Hippocampal formation (tissue), 2 donors: Measurements from ENCODE around the gene MICOS13.
"Not testable (repeated sequence)": the region's sequence is repeated elsewhere in the genome, so short reads cannot be mapped to it uniquely, and the experiment has no call there.

ENCODE experiments used
- DNase-seq, 2 donors: peaks; one replicate each; lab custom pipeline; 2025; lab: John Stamatoyannopoulos, UW

Gene MICOS13, protein sequence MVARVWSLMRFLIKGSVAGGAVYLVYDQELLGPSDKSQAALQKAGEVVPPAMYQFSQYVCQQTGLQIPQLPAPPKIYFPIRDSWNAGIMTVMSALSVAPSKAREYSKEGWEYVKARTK

DNA sequence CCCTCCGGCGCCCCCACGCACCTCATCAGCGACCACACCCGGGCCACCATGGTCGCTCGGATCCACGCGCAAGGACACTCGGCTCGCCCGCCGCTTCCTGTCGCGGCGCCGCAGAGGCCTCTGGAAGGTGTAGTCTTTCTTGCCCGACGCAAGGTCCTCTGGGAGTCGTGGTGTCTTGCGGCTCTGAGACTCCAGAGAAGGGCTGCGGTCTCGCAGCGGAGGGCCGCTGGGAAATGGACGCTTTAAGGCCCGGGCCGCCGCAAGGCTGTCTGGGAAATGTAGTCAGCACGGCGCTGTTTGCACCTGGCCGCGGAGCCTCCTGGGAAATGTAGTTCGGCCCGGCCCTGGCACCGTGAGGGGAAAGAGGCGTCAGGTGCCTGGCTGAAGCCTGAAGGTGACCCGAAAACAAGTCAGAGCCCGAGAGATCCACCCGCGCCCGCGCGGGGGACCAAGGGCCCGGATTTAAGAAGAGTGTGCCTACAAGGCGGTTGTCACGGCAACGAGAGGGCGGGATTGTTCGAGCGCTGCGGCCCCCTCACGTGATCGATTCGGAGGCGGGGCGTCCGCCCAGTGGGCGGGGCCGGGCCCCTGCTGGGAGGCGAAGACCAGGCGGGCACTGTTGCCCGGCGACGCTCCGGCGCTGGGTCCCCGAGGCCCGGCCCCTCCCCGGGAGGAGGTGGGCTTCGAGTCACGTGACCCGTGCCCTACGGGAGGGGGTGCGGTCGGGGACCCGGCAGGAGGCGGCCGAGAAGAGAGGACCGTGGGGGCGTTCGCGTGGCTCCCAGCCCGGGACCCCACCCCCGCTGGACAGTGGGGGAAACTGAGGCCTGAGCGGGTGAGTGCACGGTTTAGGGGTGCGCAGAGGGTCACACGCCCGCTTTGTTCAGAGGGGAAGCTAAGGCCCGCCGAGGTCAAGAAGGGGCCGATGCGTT, at the start of gene MICOS13, which contains the start of gene HSD11B1L:
TSS of gene MICOS13 (minus strand) at position 80 of the 932 bp plus-strand sequence. CDS start at position 50, 30 bp downstream.
TSS of gene HSD11B1L (plus strand) at position 591 of the 932 bp plus-strand sequence. CDS start 3,806 bp downstream, outside the sequence.
- DNase-seq = peak; percentile 98

DNA sequence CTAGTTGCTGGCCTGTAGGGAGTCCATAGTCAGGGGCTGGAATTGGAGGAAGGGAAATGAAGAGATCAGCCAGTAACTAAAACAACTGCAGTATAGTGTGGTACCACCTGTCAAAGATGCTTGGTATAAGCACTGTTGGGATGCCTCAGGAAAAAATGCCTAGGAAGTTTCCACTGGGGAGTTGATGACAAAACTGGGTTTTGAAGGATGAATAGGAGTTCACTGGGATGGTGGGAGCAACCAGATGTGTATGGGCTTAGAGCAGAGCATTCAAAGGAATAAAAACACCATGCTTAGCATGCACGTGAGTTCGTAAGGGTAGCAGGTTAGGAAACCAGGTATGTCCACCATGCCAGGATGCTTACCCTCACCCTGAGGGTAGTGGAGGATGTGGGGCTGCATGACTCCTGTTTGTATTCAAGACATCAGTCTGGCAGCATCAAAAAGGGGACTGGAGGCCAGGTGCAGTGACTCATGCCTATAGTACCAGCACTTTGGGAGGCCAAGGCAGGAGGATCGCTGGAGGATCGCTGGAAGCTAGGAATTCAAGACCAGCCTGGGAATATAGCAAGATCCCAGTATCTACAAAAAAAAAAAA, 47.2 kb upstream of the MICOS13 start:
- no peak for DNase-seq

DNA sequence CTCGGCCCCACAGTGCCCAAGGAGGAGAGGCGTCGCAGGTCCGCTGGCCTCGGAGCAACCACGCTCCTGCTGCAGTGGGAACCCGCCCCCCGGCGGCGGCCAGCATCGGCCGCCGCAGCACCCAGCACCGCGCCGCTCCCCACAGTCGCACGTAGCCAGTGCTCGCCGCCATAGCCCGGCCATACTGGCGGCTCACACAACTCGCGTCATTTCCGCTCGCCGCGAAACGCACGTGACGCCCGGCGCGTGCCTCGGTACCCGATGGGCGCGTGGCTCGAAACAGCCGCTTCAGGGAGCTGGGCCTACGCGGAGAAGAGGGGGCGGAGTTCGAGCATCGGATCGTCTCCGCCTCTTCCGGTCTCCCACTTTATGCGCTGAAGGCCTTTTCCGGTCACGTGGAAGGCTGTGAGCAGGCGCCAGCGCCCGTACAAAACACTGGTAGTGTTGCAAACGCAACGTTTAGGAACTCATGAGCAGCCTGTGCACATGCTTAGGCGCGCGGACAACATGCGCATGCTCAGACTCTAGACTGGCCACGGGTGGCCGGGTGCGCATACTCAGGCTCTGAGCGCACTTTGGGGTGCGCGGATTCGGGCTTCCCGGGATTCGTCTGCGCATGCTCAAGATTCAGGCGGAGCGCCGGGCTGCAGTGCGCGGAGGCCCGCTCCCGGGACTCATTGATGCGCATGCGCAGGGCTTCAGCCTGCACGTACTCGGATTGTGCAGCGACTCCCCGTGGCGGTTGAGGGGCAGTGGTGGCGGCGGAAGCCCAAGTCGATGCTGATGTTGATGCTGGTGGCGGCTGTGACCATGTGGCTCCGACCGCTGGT, 39.9 kb upstream of the MICOS13 start, which contains the start of the genes CATSPERD and LONP1:
TSS of gene CATSPERD (plus strand) at position 677 of the 830 bp plus-strand sequence. CDS start at position 778, 101 bp downstream.
TSS of gene LONP1 (minus strand) at position 186 of the 830 bp plus-strand sequence. CDS start at position 172, 14 bp downstream.
- peak; percentile 98 for DNase-seq

DNA sequence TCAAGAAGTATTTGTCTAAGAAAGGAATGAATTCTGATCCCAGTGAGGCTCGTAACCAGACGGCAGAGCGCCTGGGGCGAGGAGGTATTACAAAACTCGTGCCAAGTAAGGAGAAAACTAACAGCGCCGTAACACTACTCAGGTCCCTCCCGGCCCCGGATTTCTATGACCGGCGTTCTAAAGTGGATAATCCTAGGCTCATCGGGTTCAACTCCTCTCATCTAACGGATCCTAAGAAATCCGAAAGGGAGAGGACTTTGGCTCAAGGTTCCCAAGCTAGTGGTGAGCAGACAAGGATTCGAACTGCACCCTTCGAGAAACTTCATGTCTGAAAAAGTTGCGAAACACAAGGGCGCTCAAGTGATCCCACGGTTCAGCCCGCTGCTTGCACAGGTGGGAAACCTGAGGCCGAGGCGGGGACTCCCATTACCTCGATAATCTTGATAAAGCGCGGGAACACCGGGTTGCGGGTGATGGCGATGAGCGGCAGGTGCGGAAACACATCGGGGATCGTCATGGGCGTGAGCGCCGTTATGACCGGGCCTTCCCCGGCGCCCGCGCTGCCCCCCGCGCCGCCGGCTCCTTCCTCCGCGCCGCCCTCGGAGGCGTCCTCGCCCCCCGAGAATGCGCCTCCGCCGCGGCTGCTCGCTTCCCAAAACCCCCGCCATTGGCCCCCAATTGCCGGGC, 39.1 kb upstream of the MICOS13 start:
- no peak for DNase-seq

DNA sequence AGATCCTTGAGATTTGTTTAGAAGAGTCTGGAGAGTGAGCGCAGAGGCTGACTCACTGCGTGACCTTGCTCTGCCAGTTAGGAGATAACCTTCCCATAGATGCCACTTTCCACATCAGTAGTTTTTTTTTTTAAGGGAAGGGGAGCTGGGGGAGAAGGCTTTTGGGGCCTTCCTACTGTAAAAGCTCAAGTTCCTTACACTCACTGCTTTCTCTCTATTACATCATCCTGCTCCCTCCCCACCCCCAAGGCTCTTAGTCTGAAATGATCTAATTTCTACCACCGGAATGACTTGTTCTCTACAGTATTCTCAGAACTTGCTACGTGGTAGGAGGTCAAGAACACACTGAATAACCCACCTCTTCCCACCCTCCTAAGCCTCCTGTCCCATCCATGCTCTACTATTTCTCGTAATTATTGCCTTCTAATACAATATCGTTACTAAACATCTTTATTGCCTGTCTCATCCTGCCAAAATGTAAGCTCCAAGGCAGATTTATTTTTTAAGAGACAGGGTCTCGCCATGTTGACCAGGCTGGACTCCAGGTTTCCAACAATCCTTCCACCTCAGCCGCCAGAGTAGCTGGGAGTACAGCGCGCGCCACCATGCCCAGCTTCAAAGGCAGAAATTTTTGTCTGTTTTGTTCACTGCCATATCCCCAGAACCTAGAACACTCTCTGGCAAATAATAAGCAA, 38.4 kb upstream of the MICOS13 start:
- DNase-seq = no peak

DNA sequence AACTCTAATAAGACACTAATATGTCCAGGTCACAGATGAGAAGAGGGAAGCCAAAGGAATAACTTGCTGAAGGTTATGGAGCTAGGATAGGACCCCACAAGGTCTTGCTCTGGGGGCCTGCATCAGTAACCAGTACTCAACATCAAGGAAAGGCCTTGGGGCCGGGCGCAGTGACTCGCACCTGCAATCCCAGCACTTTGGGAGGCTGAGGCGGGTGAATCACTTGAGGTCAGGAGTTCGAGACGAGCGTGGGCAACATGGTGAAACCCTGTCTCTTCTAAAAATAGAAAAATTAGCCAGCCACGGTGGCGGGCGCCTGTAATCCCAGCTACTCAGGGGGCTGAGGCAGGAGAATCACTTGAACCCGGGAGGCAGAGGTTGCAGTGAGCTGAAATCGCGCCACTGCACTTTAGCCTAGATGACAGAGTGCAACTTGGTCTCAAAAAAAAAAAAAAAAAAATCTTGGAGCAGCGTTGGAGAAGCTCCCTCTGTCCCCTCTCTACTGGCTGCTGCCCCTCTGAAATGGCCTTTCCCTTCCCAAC, 37.8 kb upstream of the MICOS13 start:
- no peak for DNase-seq

DNA sequence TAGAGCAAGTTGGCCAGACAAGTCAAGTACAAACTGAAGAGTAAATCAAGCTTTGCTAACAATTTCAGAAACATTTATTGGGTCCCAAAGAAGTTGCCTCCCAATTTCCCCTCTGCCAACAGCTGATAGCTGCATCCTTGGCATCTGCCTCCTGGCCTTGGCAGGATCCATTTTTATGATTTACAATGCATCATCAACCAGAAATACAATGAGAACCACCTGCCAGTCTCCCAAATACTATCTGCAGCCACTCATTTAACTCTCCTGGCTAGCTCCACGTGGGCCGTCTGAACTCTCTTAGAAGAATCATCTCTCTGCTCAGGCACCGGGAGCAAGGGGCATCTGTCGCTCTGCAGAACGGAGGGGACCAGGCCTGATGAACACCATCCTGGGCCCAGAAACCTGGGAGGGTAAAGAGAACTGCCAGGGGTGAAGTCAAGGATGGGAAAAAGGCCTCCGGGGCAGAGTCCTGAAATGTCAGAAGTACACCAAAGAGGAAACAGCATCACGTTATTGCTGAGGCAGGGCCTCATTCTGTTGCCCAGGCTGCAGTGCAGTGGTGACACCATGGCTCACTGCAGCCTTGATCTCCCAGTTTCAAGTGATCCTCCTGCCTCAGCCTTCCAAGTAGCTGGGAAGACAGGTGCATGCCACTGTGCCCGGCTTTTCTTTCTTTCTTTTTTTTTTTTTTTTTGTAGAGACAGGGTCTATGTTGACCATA, 37.1 kb upstream of the MICOS13 start:
- DNase-seq = no peak

DNA sequence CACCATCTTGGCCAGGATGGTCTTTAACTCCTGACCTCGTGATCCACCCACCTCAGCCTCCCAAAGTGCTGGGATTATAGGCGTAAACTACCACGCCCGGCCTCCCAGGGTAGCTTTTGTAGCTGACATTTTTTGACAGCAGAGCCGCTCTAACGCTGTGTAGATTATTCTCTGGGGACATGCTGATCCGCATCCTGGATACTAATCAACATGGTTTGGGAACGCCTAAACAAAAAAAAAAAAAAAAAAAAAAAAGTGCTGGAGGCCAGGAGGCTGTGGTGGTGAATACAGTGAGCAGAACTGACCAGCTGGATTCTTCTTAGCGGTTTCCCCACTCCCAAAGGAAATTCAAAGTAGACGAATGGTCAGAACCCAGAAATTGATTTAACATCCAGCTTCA, 34.5 kb upstream of the MICOS13 start:
- no peak for DNase-seq

DNA sequence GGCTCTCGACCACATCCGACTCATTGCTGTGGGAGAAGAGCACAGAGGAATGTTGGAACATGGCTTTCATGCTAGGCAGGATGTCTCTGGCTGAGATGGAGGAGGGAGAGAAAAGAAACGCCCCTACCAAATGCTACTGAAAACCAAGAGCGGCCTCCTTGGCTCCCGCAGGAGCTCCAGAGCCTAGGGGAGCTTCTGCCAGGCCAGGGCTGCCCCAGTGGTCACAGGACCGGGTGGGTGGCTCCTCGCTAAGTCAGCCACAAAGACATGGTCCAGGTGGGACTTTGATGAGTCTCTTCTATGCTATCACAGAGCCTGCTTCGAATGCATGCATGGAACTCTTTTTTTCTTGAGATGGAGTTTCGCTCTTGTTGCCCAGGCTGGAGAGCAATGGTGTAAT, 32.9 kb upstream of the MICOS13 start:
- DNase-seq = no peak

DNA sequence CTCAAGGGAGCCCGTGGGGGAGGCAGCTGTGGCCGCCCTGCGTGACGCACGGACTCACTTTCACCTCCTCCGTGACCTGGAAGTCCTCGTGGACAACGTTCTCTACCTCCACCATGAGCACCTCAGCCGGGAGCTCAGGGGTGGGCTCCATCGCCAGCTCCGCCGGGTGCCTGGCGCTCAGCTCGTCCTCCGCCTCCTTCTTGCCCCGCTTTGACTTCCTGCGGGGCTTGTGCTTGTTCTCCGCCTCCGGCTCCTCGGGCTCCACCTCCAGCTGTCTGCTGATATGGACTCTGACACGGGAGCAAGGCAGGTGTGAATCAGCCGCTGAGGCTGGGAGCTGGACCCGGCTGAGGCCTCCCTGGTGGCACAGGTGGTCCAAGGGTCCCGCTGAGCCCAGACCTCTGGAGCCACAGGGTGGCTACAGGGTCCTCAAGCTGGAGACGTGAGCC, 31.4 kb upstream of the MICOS13 start:
- no peak for DNase-seq

DNA sequence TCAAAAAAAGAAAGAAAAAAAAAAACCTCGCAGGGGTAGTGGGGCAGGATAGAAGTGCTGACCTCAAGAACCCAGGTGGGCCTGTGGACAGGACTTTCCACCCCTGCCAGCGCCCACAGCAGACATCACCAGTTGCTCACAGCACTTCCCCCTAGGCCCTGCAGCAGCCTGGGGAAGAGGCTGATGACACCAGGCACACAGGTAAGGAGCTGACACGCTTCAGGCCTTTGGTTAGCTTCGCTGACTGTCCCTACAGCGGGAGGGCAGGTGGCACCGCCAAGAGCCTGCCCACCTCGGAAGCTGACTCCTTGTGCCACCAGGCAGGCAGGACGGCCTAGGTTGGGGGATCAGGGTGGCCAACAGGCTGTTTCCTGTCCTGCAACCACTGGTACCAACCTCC, 30.7 kb upstream of the MICOS13 start:
- no peak for DNase-seq

DNA sequence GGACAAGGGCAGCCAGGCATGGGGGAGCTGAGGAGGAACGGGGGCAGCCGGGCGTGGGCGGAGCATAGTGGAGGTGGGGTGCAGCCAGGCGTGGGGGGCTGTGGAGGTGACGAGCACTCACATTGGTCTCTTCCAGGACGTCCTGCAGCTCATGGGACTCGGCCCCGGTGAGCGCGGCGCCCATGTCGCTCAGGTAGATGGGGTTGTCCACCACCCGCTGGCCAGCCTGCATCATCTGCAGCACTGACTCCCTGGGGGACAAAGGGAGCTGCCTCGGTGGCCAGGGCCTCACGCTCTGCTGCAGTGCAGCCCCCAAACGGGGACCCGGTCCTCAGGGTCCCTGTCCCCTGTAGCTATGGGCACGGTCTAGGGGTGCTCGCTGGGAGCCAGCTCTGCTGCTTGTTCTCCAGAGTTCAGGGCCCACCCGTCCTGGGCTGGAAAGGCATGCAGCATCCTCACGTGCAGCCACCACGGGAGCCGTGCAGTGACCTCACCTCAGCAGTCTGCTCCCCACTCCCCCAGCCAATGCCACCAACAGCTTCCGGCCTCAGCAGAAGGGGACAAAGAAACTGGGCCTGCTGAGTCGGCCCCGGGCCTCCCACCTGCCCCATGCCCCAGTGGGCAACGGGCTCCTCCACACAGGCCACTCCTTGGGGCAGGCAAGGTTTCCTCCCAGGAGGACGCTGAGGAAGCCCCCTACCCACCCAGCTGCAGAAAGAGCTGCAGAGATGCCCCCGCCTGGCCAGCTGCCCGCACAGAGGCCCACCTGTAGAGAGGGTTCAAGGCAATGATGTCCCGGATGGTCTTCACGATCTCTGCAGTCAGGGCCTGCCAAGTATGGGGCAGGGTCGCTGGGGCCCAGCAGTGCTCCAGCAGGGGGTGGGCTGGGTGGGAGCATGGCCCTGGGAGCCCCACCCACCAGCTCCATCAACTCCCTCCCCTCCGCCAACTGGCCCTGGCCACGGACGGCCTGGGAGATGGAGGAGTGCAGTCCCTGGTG, 27.6 kb upstream of the MICOS13 start:
- DNase-seq = no peak

DNA sequence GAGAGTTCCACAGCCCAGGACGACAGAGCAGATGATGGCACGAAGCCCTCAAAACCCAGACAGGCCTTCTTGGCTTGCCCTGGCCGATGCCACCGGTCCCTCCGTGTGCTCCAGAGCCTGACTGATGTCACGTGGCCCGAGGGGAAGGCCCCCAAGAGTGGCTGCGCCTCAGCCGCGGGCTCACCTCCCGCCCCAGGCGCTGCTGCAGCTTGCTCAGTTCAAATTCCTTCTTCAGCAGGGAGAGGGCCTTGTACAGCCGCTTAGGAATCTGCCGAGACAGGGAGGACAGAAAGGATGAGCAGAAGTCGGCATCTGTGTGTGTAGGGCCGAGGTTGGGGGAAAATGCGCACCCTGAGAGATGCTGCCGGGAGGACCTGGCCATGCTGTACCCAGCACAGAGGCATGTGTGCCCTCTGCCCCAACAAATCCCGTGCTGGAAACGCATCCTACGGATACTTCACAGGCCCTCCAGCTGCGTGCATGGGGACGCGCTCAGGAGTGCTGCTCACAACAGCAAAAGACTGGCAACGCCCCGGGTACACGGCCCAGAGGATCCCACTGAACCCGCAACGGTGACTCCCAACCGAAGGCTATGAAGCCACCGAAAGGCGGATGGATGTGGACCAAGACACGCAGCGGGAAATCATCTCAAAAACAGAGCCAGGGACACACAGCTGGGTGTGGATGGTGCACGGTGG, 26.7 kb upstream of the MICOS13 start:
- no peak for DNase-seq

DNA sequence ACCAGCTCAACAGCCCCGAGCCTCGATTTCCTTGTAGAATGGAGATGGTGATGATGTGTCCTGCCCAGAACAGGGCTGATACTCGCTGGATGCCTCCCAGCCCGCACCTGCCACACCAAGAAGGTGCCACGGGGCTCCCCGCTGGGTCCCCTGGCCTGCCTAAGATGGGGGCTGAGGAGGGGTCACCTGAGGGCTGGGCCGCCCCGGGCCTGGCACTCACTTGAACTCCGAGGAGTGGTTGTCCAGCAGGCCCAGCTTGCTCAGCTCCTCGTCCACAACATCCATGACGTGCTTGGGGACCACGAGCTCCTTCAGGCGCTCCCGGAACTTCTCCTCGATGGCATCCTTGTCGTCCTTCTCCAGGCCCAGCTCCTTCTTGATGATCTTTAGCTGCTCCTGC, 25.2 kb upstream of the MICOS13 start:
- DNase-seq = no peak

DNA sequence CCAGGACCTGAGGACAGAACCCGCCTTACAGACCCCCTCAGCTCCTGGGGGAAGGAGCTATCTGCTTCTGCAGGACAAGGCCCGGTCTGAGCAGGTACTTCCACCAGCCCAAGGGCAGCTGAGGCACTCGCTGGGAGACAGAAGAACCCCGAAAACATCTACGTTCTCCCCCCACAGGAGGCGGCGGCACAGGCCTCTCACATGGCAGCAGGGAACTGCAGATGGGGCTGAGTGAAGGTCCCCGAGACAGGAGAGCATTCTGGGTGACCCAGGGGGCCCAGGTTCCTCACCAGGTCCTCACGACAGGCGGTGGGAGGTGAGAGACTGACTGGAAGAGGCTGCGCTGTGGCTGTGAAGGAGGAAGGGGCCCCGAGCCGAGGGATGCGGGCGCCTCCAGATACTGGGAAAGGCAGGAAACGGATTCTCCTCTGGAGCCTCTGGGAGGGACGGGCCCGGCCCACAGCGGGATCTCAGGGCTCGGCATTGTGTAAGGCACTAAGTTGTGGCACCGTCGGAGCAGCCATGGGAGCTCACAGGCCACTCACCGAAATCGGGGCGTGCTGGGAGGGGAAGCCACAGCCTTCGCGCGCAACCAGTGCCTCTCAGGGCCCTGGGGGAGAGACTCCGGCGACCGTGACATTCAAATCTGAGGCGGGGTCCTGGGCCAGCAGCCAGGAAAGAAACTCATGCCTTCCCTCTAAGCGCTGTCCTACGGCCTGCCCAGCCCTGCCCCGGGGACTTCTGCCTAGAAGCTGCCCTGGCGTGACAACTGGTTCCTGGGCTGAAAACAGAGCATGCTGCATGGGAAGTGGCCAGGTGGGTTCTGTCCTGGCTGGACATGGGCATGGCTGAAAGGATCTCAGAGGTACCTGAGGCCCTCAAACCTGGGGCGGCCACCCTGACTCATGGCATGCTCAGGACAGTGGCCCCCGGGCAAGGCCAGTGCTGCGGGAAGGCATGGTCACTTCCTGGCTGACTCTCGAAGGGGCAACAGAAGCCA, 23.8 kb upstream of the MICOS13 start:
- no peak for DNase-seq

DNA sequence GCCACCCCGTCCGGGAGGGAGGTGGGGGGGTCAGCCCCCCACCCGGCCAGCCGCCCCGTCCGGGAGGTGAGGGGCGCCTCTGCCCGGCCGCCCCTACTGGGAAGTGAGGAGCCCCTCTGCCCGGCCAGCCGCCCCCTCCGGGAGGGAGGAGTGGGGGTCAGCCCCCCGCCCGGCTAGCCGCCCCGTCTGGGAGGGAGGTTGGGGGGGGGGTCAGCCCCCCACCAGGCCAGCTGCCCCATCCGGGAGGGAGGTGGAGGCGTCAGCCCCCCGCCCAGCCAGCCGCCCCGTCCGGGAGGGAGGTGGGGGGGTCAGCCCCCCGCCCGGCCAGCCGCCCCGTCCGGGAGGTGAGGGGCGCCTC, 21.7 kb upstream of the MICOS13 start:
- DNase-seq = not testable (repeated sequence)
